ENCODE data around the gene LDLR. TPM values are rescaled to one million over a fixed set of nuclear protein-coding genes. Genes with fewer than 3 reads are reported as not detected.

Gene LDLR
- total and polyA plus RNA-seq, 2 donors (not counting 3 experiments of a cell fraction or from before 2014, with no cell fraction given), result 142 to 174 TPM

GRCh38 chr19:11131471-11131870 lies 42.2 kb downstream of the LDLR start:
- FAIRE-seq (no peak), DNase-seq (ENCODE audit: low read depth, low spot score) (no peak)
- TF ChIP-seq MYC (IDR thresholded peaks at IDR 0.05; ENCODE audit: low read depth, low read length) (no peak), GATA2 (IDR thresholded peaks at IDR 0.05; ENCODE audit: insufficient read depth, insufficient read length, low read depth, low read length) (no peak), JUN (IDR thresholded peaks at IDR 0.05; ENCODE audit: borderline replicate concordance, insufficient read depth, insufficient read length, low read depth) (no peak), POLR2A (IDR thresholded peaks at IDR 0.05; ENCODE audit: low read depth, low read length) (no peak), FOS (IDR thresholded peaks at IDR 0.05; ENCODE audit: borderline replicate concordance, insufficient read depth, low read length) (no peak), POLR2AphosphoS5 (IDR thresholded peaks at IDR 0.05; ENCODE audit: insufficient read depth, low read depth, low read length) (no peak), EZH2 (IDR thresholded peaks at IDR 0.05; ENCODE audit: borderline replicate concordance, low read depth, low read length, severe bottlenecking) (no peak)
- TF ChIP-seq, protein P1, sequence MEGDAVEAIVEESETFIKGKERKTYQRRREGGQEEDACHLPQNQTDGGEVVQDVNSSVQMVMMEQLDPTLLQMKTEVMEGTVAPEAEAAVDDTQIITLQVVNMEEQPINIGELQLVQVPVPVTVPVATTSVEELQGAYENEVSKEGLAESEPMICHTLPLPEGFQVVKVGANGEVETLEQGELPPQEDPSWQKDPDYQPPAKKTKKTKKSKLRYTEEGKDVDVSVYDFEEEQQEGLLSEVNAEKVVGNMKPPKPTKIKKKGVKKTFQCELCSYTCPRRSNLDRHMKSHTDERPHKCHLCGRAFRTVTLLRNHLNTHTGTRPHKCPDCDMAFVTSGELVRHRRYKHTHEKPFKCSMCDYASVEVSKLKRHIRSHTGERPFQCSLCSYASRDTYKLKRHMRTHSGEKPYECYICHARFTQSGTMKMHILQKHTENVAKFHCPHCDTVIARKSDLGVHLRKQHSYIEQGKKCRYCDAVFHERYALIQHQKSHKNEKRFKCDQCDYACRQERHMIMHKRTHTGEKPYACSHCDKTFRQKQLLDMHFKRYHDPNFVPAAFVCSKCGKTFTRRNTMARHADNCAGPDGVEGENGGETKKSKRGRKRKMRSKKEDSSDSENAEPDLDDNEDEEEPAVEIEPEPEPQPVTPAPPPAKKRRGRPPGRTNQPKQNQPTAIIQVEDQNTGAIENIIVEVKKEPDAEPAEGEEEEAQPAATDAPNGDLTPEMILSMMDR (IDR thresholded peaks at IDR 0.05; ENCODE audit: extremely low read depth in 1 of 2, insufficient read depth in 1 of 2, low read depth in 1 of 2, low read length in 2 of 2), result no peak
- TF ChIP-seq, protein P2, sequence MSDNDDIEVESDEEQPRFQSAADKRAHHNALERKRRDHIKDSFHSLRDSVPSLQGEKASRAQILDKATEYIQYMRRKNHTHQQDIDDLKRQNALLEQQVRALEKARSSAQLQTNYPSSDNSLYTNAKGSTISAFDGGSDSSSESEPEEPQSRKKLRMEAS (IDR thresholded peaks at IDR 0.05; ENCODE audit: insufficient read depth, insufficient read length), result no peak
- no peaks in the 10 kb centered on the region for H3K27me3 ChIP-seq (ENCODE audit: control insufficient read depth in 2 of 2, insufficient read depth in 2 of 2, low read length in 2 of 2)
- peaks cover 22 to 34% of the 10 kb centered on the region in 2 experiments for H3K36me3 ChIP-seq (ENCODE audit: control insufficient read depth in 2 of 2, extremely low read depth in 1 of 2, insufficient read depth in 2 of 2, low read length in 2 of 2)
- H3K4me2 ChIP-seq (ENCODE audit: insufficient read depth, low read length), result no peak overlapping the region
- TSS peak; percentile 38 for BruUV-seq (replicated peaks)
- peaks cover 11% of the 10 kb centered on the region for H3K79me2 ChIP-seq (ENCODE audit: control insufficient read depth, insufficient read depth, low read length)
- H3K27ac ChIP-seq (ENCODE audit: insufficient read depth, low read depth, low read length), result peak overlapping the region; percentile 29
- peaks cover 10% of the 10 kb centered on the region for H3K4me1 ChIP-seq (ENCODE audit: control insufficient read depth, extremely low read depth, insufficient read depth, low read length)
- dilution Hi-C loops (cut with MboI; ENCODE audit: extremely low pct_ligation_motif_present, low sequenced_read_pairs), result no loop called here
- intact Hi-C loops (cut with micrococcal nuclease), result loop anchor here (1.0 to 2.0 kb wide), 3 partner anchors 37 to 95 kb away; no protein-coding TSS in a partner anchor
- no peak overlapping the region for H2AFZ ChIP-seq (ENCODE audit: low read depth, low read length)
- no peaks in the 10 kb centered on the region for H3K9me1 ChIP-seq (replicated peaks; ENCODE audit: control insufficient read depth, extremely low read depth, insufficient read depth, low read length)
- no peaks in the 10 kb centered on the region for H3K9me3 ChIP-seq (replicated peaks; ENCODE audit: control insufficient read depth, insufficient read depth, low read length)
- H3K9ac ChIP-seq (replicated peaks; ENCODE audit: extremely low read depth, insufficient read depth, low read length), result no peak overlapping the region
- POLR2A ChIA-PET, result no interaction called here
- CTCF ChIA-PET, result interaction anchor here (0.8 to 2.5 kb wide), 6 partner anchors 34 to 96 kb away, joined by 3 to 17 read pairs (median 6); no protein-coding TSS in a partner anchor
- H3K4me3 ChIP-seq (replicated peaks in 1 of 3; ENCODE audit: insufficient read depth in 1 of 3, low read depth in 1 of 3, low read length in 3 of 3), result no peak overlapping the region
- no peaks in the 10 kb centered on the region for H4K20me1 ChIP-seq (replicated peaks; ENCODE audit: control insufficient read depth, extremely low read depth, insufficient read depth, low read length)

Measured in endothelial cell of umbilical vein (primary cell).